ENCODE results near the gene PALLD.

- TF ChIP-seq, protein P1, sequence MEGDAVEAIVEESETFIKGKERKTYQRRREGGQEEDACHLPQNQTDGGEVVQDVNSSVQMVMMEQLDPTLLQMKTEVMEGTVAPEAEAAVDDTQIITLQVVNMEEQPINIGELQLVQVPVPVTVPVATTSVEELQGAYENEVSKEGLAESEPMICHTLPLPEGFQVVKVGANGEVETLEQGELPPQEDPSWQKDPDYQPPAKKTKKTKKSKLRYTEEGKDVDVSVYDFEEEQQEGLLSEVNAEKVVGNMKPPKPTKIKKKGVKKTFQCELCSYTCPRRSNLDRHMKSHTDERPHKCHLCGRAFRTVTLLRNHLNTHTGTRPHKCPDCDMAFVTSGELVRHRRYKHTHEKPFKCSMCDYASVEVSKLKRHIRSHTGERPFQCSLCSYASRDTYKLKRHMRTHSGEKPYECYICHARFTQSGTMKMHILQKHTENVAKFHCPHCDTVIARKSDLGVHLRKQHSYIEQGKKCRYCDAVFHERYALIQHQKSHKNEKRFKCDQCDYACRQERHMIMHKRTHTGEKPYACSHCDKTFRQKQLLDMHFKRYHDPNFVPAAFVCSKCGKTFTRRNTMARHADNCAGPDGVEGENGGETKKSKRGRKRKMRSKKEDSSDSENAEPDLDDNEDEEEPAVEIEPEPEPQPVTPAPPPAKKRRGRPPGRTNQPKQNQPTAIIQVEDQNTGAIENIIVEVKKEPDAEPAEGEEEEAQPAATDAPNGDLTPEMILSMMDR (IDR thresholded peaks at IDR 0.05), result no peak
- no peak for TF ChIP-seq POLR2AphosphoS5 (IDR thresholded peaks at IDR 0.05)
- no peak for TF ChIP-seq POLR2A (IDR thresholded peaks at IDR 0.05; ENCODE audit: low read depth)
Measured at GRCh38 chr4:168955674-168956073, 458.8 kb downstream of the PALLD start.
